ENCODE results near the gene PRCC. TPM values are rescaled to one million over a fixed set of nuclear protein-coding genes. Genes with fewer than 3 reads are reported as not detected.

The PRCC gene
- total and polyA plus RNA-seq, 8 donors, result 24.0 to 93.0 (median 41.0) TPM

- peaks cover 7 to 32% (median 30%) of the 10 kb centered on the region in 4 donors for H3K4me1 ChIP-seq
- H3K27me3 ChIP-seq, result no peaks in the 10 kb centered on the region
- no peak for DNase-seq
- TF ChIP-seq POLR2A (IDR thresholded peaks at IDR 0.05), result no peak
- H3K4me3 ChIP-seq, result peak overlapping the region; percentile 66 to 87 (median 76)
- no peaks in the 10 kb centered on the region for H3K9me3 ChIP-seq
- intact Hi-C loops (cut with DNase I; ENCODE audit: low total_unique reads), result no loop called here
- peaks cover 42 to 69% (median 62%) of the 10 kb centered on the region in 4 donors for H3K36me3 ChIP-seq
- H3K27ac ChIP-seq, result peak overlapping the region; percentile 55 to 91 (median 87)
- 9 to 16% (median 13%) methylated on average over 7 of the region's 7 CpGs for WGBS, 5 donors
Measured at GRCh38 chr1:156740237-156740740, 27.0 kb upstream of the PRCC start.

- 0% methylated on average over 28 to 38 of the region's 38 CpGs for WGBS, 5 donors
- H3K36me3 ChIP-seq, result peaks cover 38 to 68% (median 58%) of the 10 kb centered on the region in 4 donors
- intact Hi-C loops (cut with DNase I; ENCODE audit: low total_unique reads), result no loop called here
Measured at GRCh38 chr1:156740741-156741480, 26.4 kb upstream of the PRCC start, which contains the start of gene MRPL24. TSS of gene MRPL24 (minus strand) at chr1:156741088. CDS start at chr1:156738704, 2,384 bp downstream.

GRCh38 chr1:156741481-156741983, 25.8 kb upstream of the PRCC start:
- H3K27ac ChIP-seq, result peak overlapping the region; percentile 74 to 91 (median 87)
- no peaks in the 10 kb centered on the region for H3K9me3 ChIP-seq
- intact Hi-C loops (cut with DNase I; ENCODE audit: low total_unique reads), result no loop called here
- H3K36me3 ChIP-seq, result peaks cover 37 to 62% (median 52%) of the 10 kb centered on the region in 4 donors
- DNase-seq, result no peak
- no peaks in the 10 kb centered on the region for H3K27me3 ChIP-seq
- peak overlapping the region; percentile 25 to 87 (median 70) for H3K4me3 ChIP-seq
- WGBS, 5 donors, result 47 to 56% (median 49%) methylated on average over 8 of the region's 8 CpGs
- TF ChIP-seq POLR2AphosphoS5 (IDR thresholded peaks at IDR 0.05), result no peak
- TF ChIP-seq EP300 (IDR thresholded peaks at IDR 0.05), result no peak
- no peak for TF ChIP-seq CTCF (IDR thresholded peaks at IDR 0.05)
- no peak for TF ChIP-seq POLR2A (IDR thresholded peaks at IDR 0.05)
- peaks cover 18 to 45% (median 42%) of the 10 kb centered on the region in 4 donors for H3K4me1 ChIP-seq

More at GRCh38 chr1:156740741-156741480, 26.4 kb upstream of the PRCC start, which contains the start of gene MRPL24:
- Histone ChIP-seq H3K27me3 (no peaks in the 10 kb centered on the region), H3K9me3 (no peaks in the 10 kb centered on the region), H3K4me1 (peaks cover 12 to 38% (median 36%) of the 10 kb centered on the region in 4 donors), H3K4me3 (peak within 1 kb of the TSS; percentile 66 to 87 (median 76)), H3K27ac (peak within 1 kb of the TSS; percentile 74 to 91 (median 87))
- peak; percentile 97 to 100 for DNase-seq
- TF ChIP-seq POLR2A (IDR thresholded peaks at IDR 0.05) (no peak), CTCF (IDR thresholded peaks at IDR 0.05) (no peak), POLR2AphosphoS5 (IDR thresholded peaks at IDR 0.05) (peak; percentile 77 to 98 (median 89)), EP300 (IDR thresholded peaks at IDR 0.05) (no peak)

DNA sequence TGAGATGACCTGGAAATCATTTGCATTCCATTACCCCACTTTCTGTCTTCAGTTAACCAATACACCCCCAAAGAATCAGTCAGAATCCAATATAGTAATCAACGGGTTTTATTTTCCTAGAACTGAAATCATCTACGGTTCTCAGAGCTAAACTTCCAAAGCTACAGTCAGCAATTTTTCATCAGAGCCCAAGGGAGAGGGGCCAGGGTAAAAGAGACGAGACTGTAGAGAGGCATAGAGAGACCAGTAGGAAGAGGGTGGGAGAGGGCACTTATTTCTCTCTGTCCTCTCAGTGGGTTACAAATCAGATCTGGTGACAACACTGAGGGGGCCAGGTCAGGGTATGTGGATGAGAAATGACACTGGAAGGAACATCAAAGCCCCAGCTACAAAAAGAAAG, 25.3 kb upstream of the PRCC start:
- H3K27me3 ChIP-seq, result no peaks in the 10 kb centered on the region
- peaks cover 35 to 57% (median 47%) of the 10 kb centered on the region in 4 donors for H3K36me3 ChIP-seq
- 77 to 92% (median 85%) methylated on average over 3 of the region's 3 CpGs for WGBS, 5 donors
- TF ChIP-seq CTCF (IDR thresholded peaks at IDR 0.05) (no peak), POLR2A (IDR thresholded peaks at IDR 0.05) (no peak), POLR2AphosphoS5 (IDR thresholded peaks at IDR 0.05) (no peak), EP300 (IDR thresholded peaks at IDR 0.05) (no peak)
- no peak overlapping the region for H3K4me3 ChIP-seq
- H3K9me3 ChIP-seq, result no peaks in the 10 kb centered on the region
- H3K27ac ChIP-seq, result peak overlapping the region in 4 of 5 donors; percentile 83 to 91 (median 88)
- DNase-seq, result no peak
- intact Hi-C loops (cut with DNase I; ENCODE audit: low total_unique reads), result no loop called here
- H3K4me1 ChIP-seq, result peaks cover 23 to 48% (median 46%) of the 10 kb centered on the region in 4 donors
